ENCODE results near the gene KRTAP10-10.
"Not testable (repeated sequence)": the region's sequence is repeated elsewhere in the genome, so short reads cannot be mapped to it uniquely, and the experiment has no call there.

Gene KRTAP10-10, protein sequence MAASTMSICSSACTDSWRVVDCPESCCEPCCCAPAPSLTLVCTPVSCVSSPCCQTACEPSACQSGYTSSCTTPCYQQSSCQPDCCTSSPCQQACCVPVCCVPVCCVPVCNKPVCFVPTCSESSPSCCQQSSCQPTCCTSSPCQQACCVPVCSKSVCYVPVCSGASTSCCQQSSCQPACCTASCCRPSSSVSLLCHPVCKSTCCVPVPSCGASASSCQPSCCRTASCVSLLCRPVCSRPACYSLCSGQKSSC

GRCh38 chr21:44637018-44637850 lies at the start of gene KRTAP10-10:
KRTAP10-10 (plus strand) TSS chr21:44637356; CDS start chr21:44637418, 62 bp downstream.
- no peak within 1 kb of the TSS for H3K4me3 ChIP-seq (ENCODE audit: low read depth, low read length)
- no peaks in the 10 kb centered on the region for H3K27me3 ChIP-seq (ENCODE audit: control insufficient read depth, insufficient read depth, low read length)
- no peaks in the 10 kb centered on the region for H3K36me3 ChIP-seq (ENCODE audit: control insufficient read depth, insufficient read depth, low read length)
- no peaks in the 10 kb centered on the region for H3K9me3 ChIP-seq (ENCODE audit: control insufficient read depth, insufficient read depth, low read length)
- no peaks in the 10 kb centered on the region for H3K4me1 ChIP-seq (ENCODE audit: control insufficient read depth, insufficient read depth, low read length)
- no peak within 1 kb of the TSS for H3K9ac ChIP-seq (ENCODE audit: low read depth, low read length)
- H3K27ac ChIP-seq (ENCODE audit: low read depth, low read length) = no peak within 1 kb of the TSS

- Histone ChIP-seq H3K4me1 (ENCODE audit: control insufficient read depth, insufficient read depth, low read length) (peaks cover 12% of the 10 kb centered on the region), H3K27ac (ENCODE audit: low read depth, low read length) (no peak overlapping the region), H3K27me3 (ENCODE audit: control insufficient read depth, insufficient read depth, low read length) (no peaks in the 10 kb centered on the region), H3K36me3 (ENCODE audit: control insufficient read depth, insufficient read depth, low read length) (no peaks in the 10 kb centered on the region), H3K9me3 (ENCODE audit: control insufficient read depth, insufficient read depth, low read length) (no peaks in the 10 kb centered on the region), H3K4me3 (ENCODE audit: low read depth, low read length) (no peak overlapping the region), H3K9ac (ENCODE audit: low read depth, low read length) (no peak overlapping the region)
Measured at GRCh38 chr21:44589094-44589493, 48.1 kb upstream of the KRTAP10-10 start.

DNA sequence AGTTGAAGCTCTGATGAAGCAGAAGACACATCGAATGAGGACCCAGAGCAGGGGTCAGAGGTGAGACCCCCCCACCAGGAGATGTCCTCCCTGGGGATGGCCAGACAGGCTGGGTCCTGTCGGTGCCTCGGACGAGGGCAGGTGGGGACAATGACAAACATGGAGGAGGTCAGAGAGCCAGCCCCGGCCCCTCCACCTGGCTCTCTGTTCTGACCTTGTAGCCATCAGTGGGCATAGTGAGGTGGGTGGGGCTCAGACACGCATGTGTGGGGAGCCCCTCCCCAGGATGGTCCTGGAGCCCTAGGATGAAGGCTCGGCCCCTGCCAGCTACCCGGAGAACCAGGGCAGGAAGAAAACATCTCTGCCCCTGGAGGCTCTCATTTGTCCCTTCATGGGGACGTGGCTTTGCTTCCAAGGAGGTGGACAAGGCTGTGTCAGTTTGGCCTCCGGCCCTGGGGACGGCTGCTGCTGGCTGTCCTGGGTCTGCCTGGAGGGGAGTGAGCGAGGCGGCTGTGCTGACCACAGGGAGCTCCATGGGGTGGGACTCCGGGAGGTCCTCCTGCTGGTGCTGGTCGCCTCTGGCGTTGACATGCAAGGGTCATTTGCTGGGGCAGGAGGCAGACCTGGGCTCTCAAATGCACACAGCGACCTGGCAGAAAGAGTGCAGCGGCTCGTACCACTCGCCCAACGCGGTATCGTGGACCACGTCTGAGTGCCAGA lies 47.4 kb upstream of the KRTAP10-10 start:
- no peak overlapping the region for H3K27ac ChIP-seq (ENCODE audit: low read depth, low read length)
- H3K4me3 ChIP-seq (ENCODE audit: low read depth, low read length) = no peak overlapping the region
- no peak overlapping the region for H3K9ac ChIP-seq (ENCODE audit: low read depth, low read length)
- no peaks in the 10 kb centered on the region for H3K27me3 ChIP-seq (ENCODE audit: control insufficient read depth, insufficient read depth, low read length)
- H3K36me3 ChIP-seq (ENCODE audit: control insufficient read depth, insufficient read depth, low read length) = no peaks in the 10 kb centered on the region
- peaks cover 12% of the 10 kb centered on the region for H3K4me1 ChIP-seq (ENCODE audit: control insufficient read depth, insufficient read depth, low read length)
- no peaks in the 10 kb centered on the region for H3K9me3 ChIP-seq (ENCODE audit: control insufficient read depth, insufficient read depth, low read length)

DNA sequence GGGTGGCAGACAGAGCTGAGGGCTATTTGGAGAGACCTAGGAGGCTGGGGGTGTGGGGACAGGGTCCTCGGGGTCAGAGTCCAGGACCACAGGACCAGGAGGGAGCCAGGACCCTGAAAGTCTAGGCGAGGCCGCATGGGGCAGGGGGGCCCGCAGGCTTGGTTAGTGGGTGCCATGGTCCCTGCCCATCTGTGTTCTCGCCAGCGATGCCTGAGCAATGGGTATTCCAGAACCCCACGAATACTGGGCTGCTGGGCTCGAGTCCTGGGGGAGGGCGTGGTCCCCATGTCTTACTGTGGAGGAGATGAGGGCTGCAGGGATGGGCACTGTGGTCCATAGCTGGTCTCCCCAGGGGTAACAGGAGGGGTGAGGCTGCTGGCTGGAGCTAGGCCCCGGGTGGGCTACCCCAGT lies 46.8 kb upstream of the KRTAP10-10 start:
- no peaks in the 10 kb centered on the region for H3K36me3 ChIP-seq (ENCODE audit: control insufficient read depth, insufficient read depth, low read length)
- no peaks in the 10 kb centered on the region for H3K27me3 ChIP-seq (ENCODE audit: control insufficient read depth, insufficient read depth, low read length)
- peaks cover 12% of the 10 kb centered on the region for H3K4me1 ChIP-seq (ENCODE audit: control insufficient read depth, insufficient read depth, low read length)
- H3K27ac ChIP-seq (ENCODE audit: low read depth, low read length) = no peak overlapping the region
- no peak overlapping the region for H3K9ac ChIP-seq (ENCODE audit: low read depth, low read length)
- H3K9me3 ChIP-seq (ENCODE audit: control insufficient read depth, insufficient read depth, low read length) = no peaks in the 10 kb centered on the region
- H3K4me3 ChIP-seq (ENCODE audit: low read depth, low read length) = no peak overlapping the region

GRCh38 chr21:44590897-44591800 lies 46.0 kb upstream of the KRTAP10-10 start:
- H3K9ac ChIP-seq (ENCODE audit: low read depth, low read length); H3K36me3 ChIP-seq (ENCODE audit: control insufficient read depth, insufficient read depth, low read length); H3K9me3 ChIP-seq (ENCODE audit: control insufficient read depth, insufficient read depth, low read length); H3K4me3 ChIP-seq (ENCODE audit: low read depth, low read length); H3K27me3 ChIP-seq (ENCODE audit: control insufficient read depth, insufficient read depth, low read length); H3K27ac ChIP-seq (ENCODE audit: low read depth, low read length): not testable (repeated sequence)
- peaks cover 12% of the 10 kb centered on the region for H3K4me1 ChIP-seq (ENCODE audit: control insufficient read depth, insufficient read depth, low read length)

DNA sequence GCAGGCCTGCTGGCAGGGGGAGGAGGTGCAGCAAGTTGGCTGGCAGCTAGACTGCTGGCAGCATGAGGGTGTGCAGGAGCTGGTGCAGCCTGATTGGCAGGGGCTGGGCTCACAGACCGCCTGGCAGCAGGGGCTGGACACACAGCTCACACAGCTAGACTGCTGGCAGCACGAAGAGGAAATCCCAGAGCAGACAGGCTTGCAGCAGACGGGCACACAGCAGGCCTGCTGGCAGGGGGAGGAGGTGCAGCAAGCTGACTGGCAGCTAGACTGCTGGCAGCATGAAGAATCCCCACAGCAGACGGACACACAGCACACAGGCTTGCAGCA lies 45.4 kb upstream of the KRTAP10-10 start:
- not testable (repeated sequence) for H3K4me3 ChIP-seq (ENCODE audit: low read depth, low read length)

DNA sequence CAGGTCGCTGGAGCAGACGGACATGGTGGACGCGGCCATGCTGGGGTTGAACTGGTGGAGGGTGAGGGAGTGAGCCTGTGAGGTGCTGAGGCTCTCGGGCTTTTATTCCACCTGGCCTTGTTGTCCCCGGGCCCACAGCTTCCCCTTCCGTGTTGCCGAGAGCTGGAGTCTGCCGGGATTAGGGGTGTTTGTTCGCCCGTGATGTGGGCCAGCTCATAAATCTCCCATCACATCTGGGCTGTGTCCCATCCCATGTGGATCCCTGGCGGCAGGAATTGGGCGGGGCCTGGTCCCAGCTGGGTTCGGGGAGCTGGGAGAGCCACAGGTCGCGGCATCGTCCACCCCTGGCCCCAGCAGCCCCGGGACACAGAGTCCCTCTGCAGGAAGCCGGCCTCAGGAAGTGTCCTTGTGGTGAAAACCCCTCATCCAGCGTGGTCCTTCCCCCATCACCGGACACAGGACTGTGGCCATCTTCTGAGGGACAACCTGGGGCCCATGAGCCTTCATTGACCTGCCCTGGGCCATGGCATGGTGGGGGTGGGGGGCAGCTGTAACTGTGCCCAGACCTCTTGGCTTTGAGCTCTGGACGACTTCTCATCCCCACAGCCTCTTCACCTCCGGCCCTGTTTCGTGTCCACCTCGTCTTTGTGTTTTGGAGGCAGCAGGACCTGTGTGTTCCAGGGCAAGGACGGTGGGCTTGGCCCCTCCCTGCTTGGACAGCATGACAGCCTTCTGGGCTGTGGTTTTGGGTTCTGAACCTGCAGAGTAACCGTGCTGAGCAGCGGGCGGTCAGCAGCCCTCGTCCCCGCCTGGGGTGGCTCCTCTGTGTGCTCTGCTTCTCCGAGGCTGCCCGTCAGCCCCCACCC lies 44.5 kb upstream of the KRTAP10-10 start, which contains the start of gene KRTAP10-6:
TSS of gene KRTAP10-6 (minus strand) at position 60 of the 866 bp plus-strand sequence. CDS start at position 39, 21 bp downstream.
- no peaks in the 10 kb centered on the region for H3K27me3 ChIP-seq (ENCODE audit: control insufficient read depth, insufficient read depth, low read length)
- H3K9ac ChIP-seq (ENCODE audit: low read depth, low read length) = no peak within 1 kb of the TSS
- H3K27ac ChIP-seq (ENCODE audit: low read depth, low read length) = no peak within 1 kb of the TSS
- H3K4me1 ChIP-seq (ENCODE audit: control insufficient read depth, insufficient read depth, low read length) = peaks cover 14% of the 10 kb centered on the region
- H3K4me3 ChIP-seq (ENCODE audit: low read depth, low read length) = no peak within 1 kb of the TSS
- H3K36me3 ChIP-seq (ENCODE audit: control insufficient read depth, insufficient read depth, low read length) = no peaks in the 10 kb centered on the region
- H3K9me3 ChIP-seq (ENCODE audit: control insufficient read depth, insufficient read depth, low read length) = no peaks in the 10 kb centered on the region

More for the DNA sequence above, 45.4 kb upstream of the KRTAP10-10 start:
- H3K36me3 ChIP-seq (ENCODE audit: control insufficient read depth, insufficient read depth, low read length); H3K9me3 ChIP-seq (ENCODE audit: control insufficient read depth, insufficient read depth, low read length); H3K27me3 ChIP-seq (ENCODE audit: control insufficient read depth, insufficient read depth, low read length); H3K27ac ChIP-seq (ENCODE audit: low read depth, low read length); H3K9ac ChIP-seq (ENCODE audit: low read depth, low read length): not testable (repeated sequence)
- H3K4me1 ChIP-seq (ENCODE audit: control insufficient read depth, insufficient read depth, low read length) = peaks cover 12% of the 10 kb centered on the region

DNA sequence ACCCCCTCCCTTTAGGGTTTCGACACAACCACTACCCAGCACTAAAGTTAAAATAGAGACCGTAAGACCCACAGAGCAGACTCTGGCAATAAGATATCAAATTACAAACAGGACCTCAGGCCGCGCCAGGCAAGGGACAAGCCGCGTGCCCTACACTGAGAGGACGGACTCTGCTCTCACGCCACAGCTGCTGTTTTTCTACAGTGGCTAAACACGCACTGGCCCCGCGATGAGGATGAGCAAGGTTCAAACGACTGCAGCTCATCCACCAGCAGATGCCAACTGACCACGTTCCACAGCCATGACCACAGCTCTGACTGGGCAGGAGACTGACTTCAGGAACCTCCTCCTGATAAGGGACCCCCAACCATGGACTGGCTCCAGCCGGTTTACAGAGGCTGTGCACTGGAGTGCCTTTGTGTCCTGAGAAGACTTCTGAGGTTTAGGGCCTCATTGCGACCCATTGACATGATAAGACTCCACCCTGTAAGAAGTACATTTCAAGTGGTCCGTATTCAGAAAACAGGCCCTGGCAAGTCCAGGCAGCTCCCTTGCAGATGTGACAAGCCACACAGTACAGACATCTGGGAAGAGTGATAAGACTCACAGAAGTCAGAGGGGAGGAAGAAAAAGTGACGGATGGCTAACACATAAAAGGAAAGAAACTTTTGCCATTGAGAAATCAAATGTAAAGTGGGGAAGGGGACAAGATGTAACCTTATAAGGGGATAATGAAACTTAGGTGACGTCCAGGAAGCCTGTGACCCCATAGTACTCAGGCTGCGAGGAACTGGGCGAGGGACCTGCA lies 43.4 kb upstream of the KRTAP10-10 start:
- H3K27me3 ChIP-seq (ENCODE audit: control insufficient read depth, insufficient read depth, low read length) = no peaks in the 10 kb centered on the region
- no peak overlapping the region for H3K9ac ChIP-seq (ENCODE audit: low read depth, low read length)
- peaks cover 25% of the 10 kb centered on the region for H3K4me1 ChIP-seq (ENCODE audit: control insufficient read depth, insufficient read depth, low read length)
- no peaks in the 10 kb centered on the region for H3K36me3 ChIP-seq (ENCODE audit: control insufficient read depth, insufficient read depth, low read length)
- no peaks in the 10 kb centered on the region for H3K9me3 ChIP-seq (ENCODE audit: control insufficient read depth, insufficient read depth, low read length)
- no peak overlapping the region for H3K4me3 ChIP-seq (ENCODE audit: low read depth, low read length)
- no peak overlapping the region for H3K27ac ChIP-seq (ENCODE audit: low read depth, low read length)

DNA sequence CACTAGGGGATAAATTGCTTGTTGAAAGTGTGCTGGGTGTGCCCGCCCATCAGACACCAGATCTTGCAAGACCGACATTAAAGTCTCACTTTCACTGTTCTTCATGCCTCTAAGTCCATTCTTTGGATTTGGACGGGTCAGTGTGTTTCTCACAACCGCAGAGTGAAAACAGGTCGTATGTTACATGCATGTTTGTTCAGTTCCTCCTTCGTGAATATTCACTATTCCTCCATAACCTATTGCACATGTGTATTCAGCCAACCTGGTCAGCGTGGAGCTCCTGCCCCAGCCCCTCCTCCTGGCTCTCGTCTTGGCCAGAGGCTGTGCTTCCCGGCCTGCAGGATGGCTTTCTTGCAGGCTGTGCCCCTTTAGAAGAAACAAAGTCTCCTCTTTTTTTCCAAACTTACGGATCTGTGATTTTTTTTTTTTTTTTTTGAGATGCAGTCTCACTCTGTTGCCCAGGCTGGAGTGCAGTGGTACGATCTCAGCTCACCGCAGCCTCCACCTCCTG lies 42.7 kb upstream of the KRTAP10-10 start:
- Histone ChIP-seq H3K36me3 (ENCODE audit: control insufficient read depth, insufficient read depth, low read length) (no peaks in the 10 kb centered on the region), H3K9ac (ENCODE audit: low read depth, low read length) (no peak overlapping the region), H3K4me1 (ENCODE audit: control insufficient read depth, insufficient read depth, low read length) (peaks cover 26% of the 10 kb centered on the region), H3K27me3 (ENCODE audit: control insufficient read depth, insufficient read depth, low read length) (no peaks in the 10 kb centered on the region), H3K27ac (ENCODE audit: low read depth, low read length) (no peak overlapping the region), H3K4me3 (ENCODE audit: low read depth, low read length) (no peak overlapping the region), H3K9me3 (ENCODE audit: control insufficient read depth, insufficient read depth, low read length) (no peaks in the 10 kb centered on the region)
